ENCODE data around the gene AACS. TPM values are rescaled to one million over a fixed set of nuclear protein-coding genes. Genes with fewer than 3 reads are reported as not detected.

Gene AACS
- total and polyA plus RNA-seq, 4 donors, result 15.4 to 33.5 (median 17.6) TPM

GRCh38 chr12:125185311-125185739 lies 120.1 kb downstream of the AACS start:
- no peak overlapping the region for H3K9ac ChIP-seq (ENCODE audit: insufficient read depth in 1 of 2, low read length in 2 of 2)
- WGBS, 2 donors, result 5 to 6% methylated on average over 21 of the region's 21 CpGs
- H3K27ac ChIP-seq (ENCODE audit: low read depth in 1 of 2, low read length in 1 of 2), result no peak overlapping the region
- H3K36me3 ChIP-seq (ENCODE audit: control insufficient read depth in 4 of 4, insufficient read depth in 4 of 4, low read length in 4 of 4), result no peaks in the 10 kb centered on the region
- H3K4me3 ChIP-seq, result no peak overlapping the region
- peaks cover 0 to 11% (median 2%) of the 10 kb centered on the region in 5 donors for H3K4me1 ChIP-seq (ENCODE audit: control insufficient read depth in 5 of 5, insufficient read depth in 5 of 5, low read length in 5 of 5)
- ATAC-seq (ENCODE audit: insufficient read depth, low FRiP score) (no peak), DNase-seq (no peak)
- peaks cover 10 to 53% (median 43%) of the 10 kb centered on the region in 3 donors for H3K27me3 ChIP-seq (ENCODE audit: control insufficient read depth in 3 of 3, insufficient read depth in 3 of 3, low read length in 2 of 3)
- no peaks in the 10 kb centered on the region for H3K9me3 ChIP-seq (ENCODE audit: control insufficient read depth in 4 of 4, insufficient read depth in 3 of 4, low read length in 3 of 4)
- TF ChIP-seq, protein P1, sequence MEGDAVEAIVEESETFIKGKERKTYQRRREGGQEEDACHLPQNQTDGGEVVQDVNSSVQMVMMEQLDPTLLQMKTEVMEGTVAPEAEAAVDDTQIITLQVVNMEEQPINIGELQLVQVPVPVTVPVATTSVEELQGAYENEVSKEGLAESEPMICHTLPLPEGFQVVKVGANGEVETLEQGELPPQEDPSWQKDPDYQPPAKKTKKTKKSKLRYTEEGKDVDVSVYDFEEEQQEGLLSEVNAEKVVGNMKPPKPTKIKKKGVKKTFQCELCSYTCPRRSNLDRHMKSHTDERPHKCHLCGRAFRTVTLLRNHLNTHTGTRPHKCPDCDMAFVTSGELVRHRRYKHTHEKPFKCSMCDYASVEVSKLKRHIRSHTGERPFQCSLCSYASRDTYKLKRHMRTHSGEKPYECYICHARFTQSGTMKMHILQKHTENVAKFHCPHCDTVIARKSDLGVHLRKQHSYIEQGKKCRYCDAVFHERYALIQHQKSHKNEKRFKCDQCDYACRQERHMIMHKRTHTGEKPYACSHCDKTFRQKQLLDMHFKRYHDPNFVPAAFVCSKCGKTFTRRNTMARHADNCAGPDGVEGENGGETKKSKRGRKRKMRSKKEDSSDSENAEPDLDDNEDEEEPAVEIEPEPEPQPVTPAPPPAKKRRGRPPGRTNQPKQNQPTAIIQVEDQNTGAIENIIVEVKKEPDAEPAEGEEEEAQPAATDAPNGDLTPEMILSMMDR (IDR thresholded peaks at IDR 0.05; ENCODE audit: control extremely low read depth, extremely low read depth), result no peak

- Histone ChIP-seq H3K27me3 (ENCODE audit: control insufficient read depth in 3 of 3, insufficient read depth in 3 of 3, low read length in 2 of 3) (peaks cover 10 to 58% (median 44%) of the 10 kb centered on the region in 3 donors), H3K27ac (ENCODE audit: low read depth in 1 of 2, low read length in 1 of 2) (no peak within 1 kb of the TSS), H3K36me3 (ENCODE audit: control insufficient read depth in 4 of 4, insufficient read depth in 4 of 4, low read length in 4 of 4) (no peaks in the 10 kb centered on the region), H3K9me3 (ENCODE audit: control insufficient read depth in 4 of 4, insufficient read depth in 3 of 4, low read length in 3 of 4) (no peaks in the 10 kb centered on the region), H3K4me3 (no peak within 1 kb of the TSS), H3K4me1 (ENCODE audit: control insufficient read depth in 5 of 5, insufficient read depth in 5 of 5, low read length in 5 of 5) (peaks cover 0 to 11% (median 2%) of the 10 kb centered on the region in 5 donors), H3K9ac (ENCODE audit: insufficient read depth in 1 of 2, low read length in 2 of 2) (no peak within 1 kb of the TSS)
- peak; percentile 81 to 89 (median 88) for DNase-seq
- WGBS, 2 donors, result 1 to 2% methylated on average over 50 to 69 of the region's 71 CpGs
- TF ChIP-seq, protein P1 (IDR thresholded peaks at IDR 0.05; ENCODE audit: control extremely low read depth, extremely low read depth), result no peak
- no peak for ATAC-seq (ENCODE audit: insufficient read depth, low FRiP score)
Observed at GRCh38 chr12:125185740-125186470, 120.7 kb downstream of the AACS start, which contains the start of gene TMEM132B. TMEM132B (plus strand) TSS chr12:125186386.

DNA sequence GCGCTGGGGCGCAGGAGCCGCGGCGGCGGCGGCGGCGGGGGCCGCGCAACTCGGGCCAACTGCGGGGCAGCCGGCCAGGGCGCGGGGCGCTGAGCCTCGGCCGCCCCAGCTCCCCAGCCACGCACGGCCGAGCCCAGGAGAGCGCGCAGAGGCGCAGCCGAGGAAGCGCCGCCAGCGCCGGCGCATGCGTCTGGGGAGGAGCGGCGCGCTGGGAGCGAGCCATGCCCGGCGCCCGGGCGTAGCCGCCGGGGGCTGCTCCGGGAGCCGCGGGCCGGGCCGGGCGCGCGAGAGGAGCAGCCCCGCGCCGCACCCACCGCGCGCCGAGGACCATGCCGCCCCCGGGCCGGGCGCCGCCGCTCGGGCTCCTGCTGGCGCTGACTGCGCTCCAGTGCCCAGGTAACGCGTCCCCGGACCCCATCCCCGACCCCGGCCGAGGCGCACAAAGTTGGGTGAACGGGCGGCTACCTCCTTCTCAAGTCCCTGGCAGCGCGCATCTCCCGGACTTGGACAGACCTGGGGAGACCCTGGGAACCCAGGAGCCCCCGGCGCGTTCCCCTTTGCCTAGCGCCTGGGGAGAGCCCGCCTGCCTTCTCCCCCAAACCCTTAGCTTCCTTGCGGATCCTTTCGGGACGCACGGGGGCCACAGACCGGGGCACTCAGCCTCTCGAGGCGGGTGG lies 121.4 kb downstream of the AACS start:
- H3K27me3 ChIP-seq (ENCODE audit: control insufficient read depth in 3 of 3, insufficient read depth in 3 of 3, low read length in 2 of 3), result peaks cover 12 to 64% (median 50%) of the 10 kb centered on the region in 3 donors
- DNase-seq, result no peak

More for the DNA sequence above, 121.4 kb downstream of the AACS start:
- H3K36me3 ChIP-seq (ENCODE audit: control insufficient read depth in 4 of 4, insufficient read depth in 4 of 4, low read length in 4 of 4), result no peaks in the 10 kb centered on the region
- peaks cover 0 to 11% (median 2%) of the 10 kb centered on the region in 5 donors for H3K4me1 ChIP-seq (ENCODE audit: control insufficient read depth in 5 of 5, insufficient read depth in 5 of 5, low read length in 5 of 5)
- TF ChIP-seq, protein P1 (IDR thresholded peaks at IDR 0.05; ENCODE audit: control extremely low read depth, extremely low read depth), result no peak
- no peak overlapping the region for H3K4me3 ChIP-seq
- no peaks in the 10 kb centered on the region for H3K9me3 ChIP-seq (ENCODE audit: control insufficient read depth in 4 of 4, insufficient read depth in 3 of 4, low read length in 3 of 4)
- 1% methylated on average over 44 to 90 of the region's 90 CpGs for WGBS, 2 donors
- no peak overlapping the region for H3K27ac ChIP-seq (ENCODE audit: low read depth in 1 of 2, low read length in 1 of 2)
- H3K9ac ChIP-seq (ENCODE audit: insufficient read depth in 1 of 2, low read length in 2 of 2), result no peak overlapping the region
- no peak for ATAC-seq (ENCODE audit: insufficient read depth, low FRiP score)
